Measurements from ENCODE around the gene PLCB4.

Gene PLCB4

GRCh38 chr20:9478771-9479170 is 409.9 kb downstream of the PLCB4 start:
- no peak for DNase-seq

- no peak for DNase-seq
Observed at GRCh38 chr20:9480066-9480465, 411.2 kb downstream of the PLCB4 start.

- DNase-seq, result no peak
Observed at GRCh38 chr20:9482180-9482579, 413.3 kb downstream of the PLCB4 start.

GRCh38 chr20:9483131-9483530 is 414.2 kb downstream of the PLCB4 start:
- DNase-seq, result no peak

GRCh38 chr20:9485614-9486340 is 416.9 kb downstream of the PLCB4 start:
- DNase-seq, result no peak

GRCh38 chr20:9487231-9487630 is 418.3 kb downstream of the PLCB4 start:
- DNase-seq, result no peak

- no peak for DNase-seq
Observed at GRCh38 chr20:9488063-9488462, 419.2 kb downstream of the PLCB4 start.

GRCh38 chr20:9490161-9490560 is 421.3 kb downstream of the PLCB4 start:
- no peak for DNase-seq

- no peak for DNase-seq
Observed at GRCh38 chr20:9490631-9491030, 421.7 kb downstream of the PLCB4 start.

- DNase-seq, result no peak
Observed at GRCh38 chr20:9491324-9491723, 422.4 kb downstream of the PLCB4 start.

- DNase-seq, result no peak
Observed at GRCh38 chr20:9492067-9492466, 423.2 kb downstream of the PLCB4 start.

- DNase-seq, result no peak
Observed at GRCh38 chr20:9493803-9494202, 424.9 kb downstream of the PLCB4 start.

- DNase-seq, result no peak
Observed at GRCh38 chr20:9495701-9496100, 426.8 kb downstream of the PLCB4 start.

GRCh38 chr20:9496155-9496554 is 427.3 kb downstream of the PLCB4 start:
- DNase-seq, result no peak

GRCh38 chr20:9498322-9498721 is 429.4 kb downstream of the PLCB4 start:
- DNase-seq, result no peak

GRCh38 chr20:9499126-9499899 is 430.4 kb downstream of the PLCB4 start:
- DNase-seq, result no peak

- no peak for DNase-seq
Observed at GRCh38 chr20:9500121-9500520, 431.2 kb downstream of the PLCB4 start.

GRCh38 chr20:9501473-9501872 is 432.6 kb downstream of the PLCB4 start:
- DNase-seq, result no peak

- no peak for DNase-seq
Observed at GRCh38 chr20:9503526-9504245, 434.8 kb downstream of the PLCB4 start.

GRCh38 chr20:9506280-9506821 is 437.5 kb downstream of the PLCB4 start:
- DNase-seq, result no peak

- DNase-seq, result no peak
Observed at GRCh38 chr20:9506964-9507369, 438.1 kb downstream of the PLCB4 start.

GRCh38 chr20:9507544-9508239 is 438.8 kb downstream of the PLCB4 start:
- DNase-seq, result no peak

GRCh38 chr20:9508240-9508661 is 439.4 kb downstream of the PLCB4 start:
- DNase-seq, result no peak

All from activated T-cell treated with anti-CD3 and anti-CD28 coated beads, Interleukin-2, amount 50 U/mL, for 48 hours (primary cell).